ENCODE data around the gene DIRAS1.

DIRAS1 gene

DNA sequence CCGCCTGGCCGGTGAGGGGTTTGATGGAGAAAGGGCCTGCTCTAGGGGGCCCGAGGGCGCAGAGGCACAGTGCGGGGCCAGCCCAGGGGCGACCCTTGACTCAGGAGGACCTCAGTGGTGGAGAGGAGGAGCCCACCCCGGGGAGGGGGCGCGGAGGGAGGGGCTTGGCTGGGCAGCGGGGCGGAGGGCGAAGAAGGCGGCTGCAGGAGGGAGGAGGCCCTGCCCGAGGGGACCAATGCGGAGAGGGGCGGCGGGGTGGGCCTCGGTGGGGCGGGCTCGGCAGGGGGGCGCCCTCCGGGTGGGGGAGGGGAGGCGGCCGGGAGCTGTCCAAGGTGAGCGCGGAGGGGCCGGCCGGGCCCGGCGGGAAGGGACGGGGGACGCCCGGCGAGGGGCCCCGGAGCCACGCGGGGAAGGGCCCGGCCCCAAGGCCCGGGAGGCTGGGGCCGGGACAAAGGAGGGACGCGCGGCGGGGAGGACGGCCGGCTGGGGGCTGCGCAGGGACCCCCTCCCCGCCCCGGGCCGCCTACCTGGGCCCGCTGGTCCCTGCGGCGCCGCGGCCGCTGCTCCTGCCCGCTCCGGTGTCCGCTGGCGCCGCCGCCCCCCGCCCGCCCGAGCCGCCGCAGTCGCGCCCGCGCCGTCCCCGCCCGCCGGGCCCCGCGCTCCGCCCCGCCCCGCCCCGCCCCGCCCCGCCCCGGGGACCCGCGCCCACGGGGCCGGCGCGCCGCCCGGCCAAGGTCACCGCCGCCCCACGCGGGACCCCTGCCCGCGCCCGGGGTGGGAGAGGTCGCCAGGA is at the start of gene DIRAS1:
TSS of gene DIRAS1 (minus strand) at position 596 of the 793 bp plus-strand sequence. CDS start 3,566 bp downstream, outside the sequence.
- no peak for DNase-seq

DNA sequence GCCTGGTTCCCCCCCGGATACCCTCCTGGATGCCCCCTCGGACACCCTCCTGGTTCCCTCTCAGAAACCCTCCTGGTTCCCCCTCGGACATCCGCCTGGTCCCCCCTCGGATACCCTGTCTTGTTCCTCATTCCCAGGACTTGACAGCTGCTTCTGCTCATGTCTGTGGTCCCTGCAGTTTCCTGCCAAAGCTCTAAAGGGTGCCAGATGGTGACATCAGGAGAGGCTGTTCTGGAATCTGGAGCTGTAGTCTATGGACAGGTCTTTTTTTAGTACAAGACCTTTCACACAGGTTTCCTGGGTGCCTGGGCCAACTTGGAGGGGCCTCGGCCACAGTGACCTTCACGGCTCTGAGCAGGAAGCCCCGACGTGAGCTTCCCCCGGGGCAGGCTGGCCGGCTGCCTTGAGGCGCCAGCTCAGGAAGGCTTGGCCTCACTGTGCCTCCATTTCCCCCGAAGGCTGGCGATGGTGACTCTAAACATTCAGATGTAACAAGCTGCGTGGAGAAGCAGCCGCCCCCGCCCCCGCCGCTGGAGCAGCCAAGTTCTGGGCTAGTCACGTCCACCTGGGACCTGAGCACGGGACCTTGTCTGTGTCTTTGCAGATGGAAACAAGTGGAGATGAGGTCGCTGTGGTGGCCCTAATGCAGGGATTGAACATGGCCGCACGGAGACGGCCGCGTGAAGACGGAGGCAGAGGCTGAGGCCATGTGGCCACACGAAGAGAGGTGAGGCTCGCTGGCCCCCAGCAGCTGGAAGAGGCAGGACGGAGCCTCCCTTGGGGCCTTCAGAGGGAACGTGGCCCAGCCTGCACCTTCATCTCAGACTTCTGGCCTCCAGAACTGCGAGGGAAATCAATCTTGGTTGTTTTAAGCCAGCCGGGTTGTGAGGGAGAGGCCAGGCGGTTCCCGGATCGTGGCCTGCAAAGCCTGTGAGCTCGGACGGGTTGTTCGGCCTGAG is 49.2 kb upstream of the DIRAS1 start:
- no peak for DNase-seq

DNA sequence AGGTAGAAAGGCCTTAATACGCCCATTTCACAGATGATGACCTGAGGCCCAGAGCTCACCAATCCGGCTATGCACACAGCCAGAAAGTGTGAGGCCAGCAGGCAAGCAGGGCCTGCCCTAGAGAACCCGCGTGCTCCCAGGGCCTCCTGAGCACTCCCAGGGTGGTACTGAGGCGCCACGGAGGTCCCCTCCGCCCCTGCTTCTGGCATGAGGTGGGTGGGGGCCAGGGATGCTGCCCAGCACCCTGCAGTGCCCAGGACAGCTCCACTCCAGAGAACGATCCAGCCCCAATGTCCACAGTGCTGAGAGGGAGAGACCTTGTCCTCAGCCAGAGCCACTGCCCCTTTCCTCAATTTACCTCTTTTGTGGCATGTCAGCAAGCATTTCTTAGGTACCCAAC is 48.0 kb upstream of the DIRAS1 start:
- no peak for DNase-seq

- no peak for DNase-seq
Measured at GRCh38 chr19:2768365-2769132, 47.4 kb upstream of the DIRAS1 start.

DNA sequence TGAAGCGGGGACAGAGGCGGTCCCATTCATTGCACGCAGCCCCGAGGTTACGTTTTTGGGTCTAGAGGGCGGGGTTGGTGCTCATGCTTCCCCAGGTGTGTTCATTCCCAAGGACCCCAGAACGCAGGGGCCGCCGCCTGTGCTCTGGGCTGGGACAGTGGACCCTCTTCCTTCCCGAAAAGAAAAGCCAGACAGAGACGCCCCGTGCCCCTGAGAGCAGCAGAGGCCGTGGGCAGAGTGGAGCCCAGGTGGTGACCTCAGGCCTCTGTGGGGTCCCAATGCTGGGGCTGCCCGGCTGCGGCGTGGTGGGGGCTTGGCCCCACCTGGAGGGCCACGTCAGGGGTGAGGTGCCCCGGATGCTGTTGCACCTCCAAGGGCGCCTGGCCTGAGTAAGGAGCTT is 46.5 kb upstream of the DIRAS1 start:
- no peak for DNase-seq

- DNase-seq, result no peak
Measured at GRCh38 chr19:2766594-2767372, 45.6 kb upstream of the DIRAS1 start.

DNA sequence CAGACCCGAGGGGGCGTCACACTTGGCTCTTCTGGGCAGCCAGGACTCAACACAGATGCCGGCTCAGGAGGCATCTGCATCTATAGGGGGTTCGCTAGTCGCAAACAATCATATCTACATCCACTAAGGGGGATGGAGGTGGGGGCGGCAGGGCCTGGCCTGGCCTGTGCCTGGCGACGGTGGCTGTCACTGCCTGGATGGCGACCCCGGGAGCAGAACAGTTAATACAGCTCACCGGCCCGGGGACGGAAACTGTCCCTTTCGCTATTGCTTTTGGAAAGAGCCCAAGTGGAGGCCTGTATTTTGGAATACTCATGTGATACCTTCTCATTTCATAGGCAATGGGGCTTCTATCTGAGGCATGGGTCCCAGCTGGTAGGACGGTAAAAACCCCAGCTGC is 44.2 kb upstream of the DIRAS1 start:
- no peak for DNase-seq

- no peak for DNase-seq
Measured at GRCh38 chr19:2764945-2765344, 43.8 kb upstream of the DIRAS1 start.

- no peak for DNase-seq
Measured at GRCh38 chr19:2763687-2764086, 42.5 kb upstream of the DIRAS1 start.

DNA sequence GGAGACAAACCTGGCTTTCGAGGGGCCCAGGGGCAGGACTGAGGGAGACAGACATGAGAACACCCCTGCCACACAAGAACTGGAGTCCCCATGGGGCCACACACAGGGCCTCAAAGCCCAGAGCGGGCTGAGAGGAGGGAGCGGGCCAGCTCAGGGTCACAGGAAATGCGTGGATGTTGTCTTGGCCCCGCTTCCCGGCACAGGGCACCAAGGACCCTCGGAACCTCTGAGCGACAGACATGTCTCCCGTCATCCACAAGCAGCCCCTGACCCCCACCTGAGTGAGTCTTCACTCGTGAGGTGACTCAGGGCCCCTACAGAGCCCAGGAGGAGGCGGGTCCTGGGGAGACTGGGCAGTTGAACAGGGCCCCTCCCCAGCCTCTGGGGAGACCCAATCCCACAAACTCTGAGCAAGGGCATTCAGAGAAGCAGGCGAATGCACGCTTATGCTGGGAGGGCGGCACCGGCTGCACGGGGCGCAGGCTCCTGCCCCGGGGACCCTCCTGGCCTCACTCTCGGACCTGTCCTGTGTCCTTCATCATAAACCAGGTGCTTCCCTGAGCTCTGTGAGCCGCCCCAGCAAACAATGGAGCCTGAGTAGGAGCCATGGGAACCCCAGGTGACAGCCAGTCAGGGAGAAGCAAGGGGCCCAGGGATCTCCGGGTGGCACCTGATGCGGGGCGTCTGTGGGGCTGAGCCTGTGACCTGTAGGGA is 41.8 kb upstream of the DIRAS1 start:
- DNase-seq, result no peak

GRCh38 chr19:2761876-2762782 is 41.0 kb upstream of the DIRAS1 start:
- DNase-seq, result no peak

GRCh38 chr19:2761309-2761677 is 40.1 kb upstream of the DIRAS1 start:
- DNase-seq, result no peak

DNA sequence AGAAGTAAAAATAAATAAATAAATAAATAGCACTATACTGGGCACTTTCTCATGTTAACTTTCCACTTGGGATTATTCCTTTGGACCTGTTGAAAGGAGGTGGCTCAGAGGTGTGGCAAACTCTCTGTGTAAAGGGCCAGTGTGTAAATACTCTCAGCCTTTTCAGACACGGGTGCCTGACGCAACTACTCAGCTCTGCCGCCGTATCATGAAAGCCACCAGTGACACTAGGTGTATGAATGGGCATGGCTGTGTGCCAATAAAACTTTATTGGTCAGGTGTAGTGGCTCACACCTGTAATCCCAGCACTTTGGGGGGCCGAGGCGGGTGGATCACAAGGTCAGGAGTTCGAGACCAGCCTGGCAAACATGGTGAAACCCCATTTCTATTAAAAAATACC is 38.8 kb upstream of the DIRAS1 start:
- no peak for DNase-seq

- DNase-seq, result no peak
Measured at GRCh38 chr19:2759362-2759761, 38.2 kb upstream of the DIRAS1 start.

DNA sequence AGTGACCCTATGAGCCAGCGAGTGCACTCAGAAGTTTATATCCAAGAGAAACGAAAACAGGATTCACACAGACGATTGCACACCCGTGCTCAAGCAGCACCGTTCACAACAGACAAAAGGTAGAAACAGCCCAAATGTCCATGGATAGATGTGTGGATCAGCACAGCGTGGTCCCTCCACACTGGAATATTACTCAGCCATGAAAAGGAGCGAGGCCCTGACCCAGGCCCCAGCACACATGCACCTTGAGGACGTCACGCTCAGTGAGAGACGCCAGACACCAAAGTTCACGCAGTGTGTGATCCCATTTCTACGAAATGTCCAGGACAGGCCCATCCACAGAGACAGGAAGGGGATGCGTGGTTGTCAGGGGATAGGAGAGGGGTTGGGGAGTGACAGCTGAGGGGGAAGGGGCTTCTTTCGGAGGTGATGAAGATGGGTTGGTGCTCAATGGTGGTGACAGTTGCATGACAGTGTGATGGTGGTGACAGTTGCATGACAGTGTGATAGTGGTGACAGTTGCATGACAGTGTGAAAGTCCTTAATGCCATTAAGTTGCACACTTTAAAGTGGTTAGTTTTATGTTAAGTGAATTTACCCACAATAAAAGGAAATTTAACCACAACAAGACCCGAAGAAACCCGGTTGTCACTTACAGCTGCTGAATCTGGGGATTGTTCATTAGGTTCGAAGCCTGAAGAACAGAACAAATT is 37.6 kb upstream of the DIRAS1 start:
- no peak for DNase-seq

- no peak for DNase-seq
Measured at GRCh38 chr19:2756921-2757881, 36.0 kb upstream of the DIRAS1 start.

- no peak for DNase-seq
Measured at GRCh38 chr19:2756477-2756876, 35.3 kb upstream of the DIRAS1 start.

DNA sequence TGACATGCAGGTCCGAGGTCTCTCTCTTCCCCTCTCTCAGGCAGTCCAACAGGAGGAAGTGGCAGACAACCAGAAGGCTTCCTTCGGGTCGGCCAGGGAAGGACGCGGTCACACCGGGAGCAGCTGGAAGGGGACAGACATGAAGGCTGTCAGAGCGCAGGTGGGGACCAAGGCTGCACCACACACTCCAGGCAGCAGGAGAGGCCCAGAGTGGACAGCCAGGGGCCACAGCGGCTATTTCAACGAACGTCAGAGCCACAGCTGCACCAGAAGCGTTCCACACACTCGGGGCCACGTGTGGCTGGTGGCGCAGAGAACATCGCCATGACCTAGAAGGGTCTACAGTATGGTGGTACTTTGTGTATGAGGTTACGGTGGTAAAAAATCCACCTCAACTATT is 34.6 kb upstream of the DIRAS1 start:
- DNase-seq, result no peak

GRCh38 chr19:2755448-2755705 is 34.2 kb upstream of the DIRAS1 start:
- DNase-seq, result no peak
